ENCODE measurements around the gene TFPI2.

Gene TFPI2, protein sequence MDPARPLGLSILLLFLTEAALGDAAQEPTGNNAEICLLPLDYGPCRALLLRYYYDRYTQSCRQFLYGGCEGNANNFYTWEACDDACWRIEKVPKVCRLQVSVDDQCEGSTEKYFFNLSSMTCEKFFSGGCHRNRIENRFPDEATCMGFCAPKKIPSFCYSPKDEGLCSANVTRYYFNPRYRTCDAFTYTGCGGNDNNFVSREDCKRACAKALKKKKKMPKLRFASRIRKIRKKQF

DNA sequence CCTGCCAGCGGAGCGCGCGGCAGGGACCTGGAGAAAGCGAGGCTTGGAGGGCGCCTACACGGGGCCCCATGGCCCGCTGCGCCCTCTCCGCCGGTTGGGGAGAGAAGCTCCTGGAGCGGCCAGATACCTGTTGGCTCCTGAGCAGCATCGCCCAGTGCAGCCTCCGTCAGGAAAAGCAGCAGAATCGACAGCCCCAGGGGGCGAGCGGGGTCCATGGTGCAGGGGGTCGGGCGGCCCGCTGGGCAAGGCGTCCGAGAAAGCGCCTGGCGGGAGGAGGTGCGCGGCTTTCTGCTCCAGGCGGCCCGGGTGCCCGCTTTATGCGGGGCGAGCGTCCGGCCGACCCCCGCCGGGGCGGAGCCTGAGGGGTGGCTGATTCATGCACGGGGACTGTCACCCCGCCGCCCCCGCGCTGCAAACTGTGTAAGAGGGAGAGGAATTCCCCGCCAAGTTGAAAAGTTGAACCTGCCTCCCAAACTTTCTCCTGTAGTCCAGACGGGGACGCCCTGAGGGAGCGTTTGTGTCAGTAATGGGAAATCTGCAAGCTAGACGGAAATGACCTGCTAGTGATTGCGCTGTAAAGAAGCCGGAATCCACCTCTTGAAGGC is at the start of gene TFPI2:
Gene TFPI2 (minus strand): TSS at position 290 of the 605 bp plus-strand sequence. CDS start 75 bp downstream, at position 215.
- no peak within 1 kb of the TSS for H3K9ac ChIP-seq (ENCODE audit: low read length)
- no peaks in the 10 kb centered on the region for H3K36me3 ChIP-seq (ENCODE audit: insufficient read depth, low read length)
- H3K4me1 ChIP-seq (ENCODE audit: insufficient read depth, low read length), result no peaks in the 10 kb centered on the region
- H3K27me3 ChIP-seq (ENCODE audit: control insufficient read depth in 1 of 2, insufficient read depth in 2 of 2, low read length in 2 of 2), result peaks cover 0 to 7% of the 10 kb centered on the region in 2 donors
- no peak within 1 kb of the TSS for H3K27ac ChIP-seq (ENCODE audit: low read depth, low read length)
- H3K4me3 ChIP-seq (ENCODE audit: low read depth in 1 of 2, low read length in 2 of 2), result peak within 1 kb of the TSS; percentile 52 to 71
- H3K9me3 ChIP-seq (ENCODE audit: low read length), result no peaks in the 10 kb centered on the region

DNA sequence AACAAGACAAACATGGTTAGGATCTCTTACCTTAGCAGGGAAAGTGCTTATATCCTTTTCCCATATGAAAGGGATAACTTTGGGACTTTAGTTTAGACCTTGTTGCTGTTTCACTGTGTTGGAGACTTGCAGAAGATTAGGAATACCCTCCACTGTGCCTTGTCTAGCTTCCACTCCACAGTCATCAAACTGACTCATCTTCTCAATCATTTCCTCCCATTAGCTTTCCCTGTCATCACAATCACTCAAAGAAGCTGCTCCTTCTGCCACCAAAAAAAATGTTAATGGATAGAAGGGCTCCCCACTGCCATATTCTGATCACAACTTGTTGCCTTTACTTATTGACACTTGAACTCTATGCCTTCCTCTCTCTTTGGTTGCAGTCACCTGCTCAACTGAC is 47.7 kb upstream of the TFPI2 start:
- H3K4me3 ChIP-seq (ENCODE audit: low read depth in 1 of 2, low read length in 2 of 2), result no peak overlapping the region
- H3K36me3 ChIP-seq (ENCODE audit: insufficient read depth, low read length), result no peaks in the 10 kb centered on the region
- H3K4me1 ChIP-seq (ENCODE audit: insufficient read depth, low read length), result no peaks in the 10 kb centered on the region
- no peaks in the 10 kb centered on the region for H3K9me3 ChIP-seq (ENCODE audit: low read length)
- no peaks in the 10 kb centered on the region for H3K27me3 ChIP-seq (ENCODE audit: control insufficient read depth in 1 of 2, insufficient read depth in 2 of 2, low read length in 2 of 2)
- H3K27ac ChIP-seq (ENCODE audit: low read depth, low read length), result no peak overlapping the region
- no peak overlapping the region for H3K9ac ChIP-seq (ENCODE audit: low read length)

DNA sequence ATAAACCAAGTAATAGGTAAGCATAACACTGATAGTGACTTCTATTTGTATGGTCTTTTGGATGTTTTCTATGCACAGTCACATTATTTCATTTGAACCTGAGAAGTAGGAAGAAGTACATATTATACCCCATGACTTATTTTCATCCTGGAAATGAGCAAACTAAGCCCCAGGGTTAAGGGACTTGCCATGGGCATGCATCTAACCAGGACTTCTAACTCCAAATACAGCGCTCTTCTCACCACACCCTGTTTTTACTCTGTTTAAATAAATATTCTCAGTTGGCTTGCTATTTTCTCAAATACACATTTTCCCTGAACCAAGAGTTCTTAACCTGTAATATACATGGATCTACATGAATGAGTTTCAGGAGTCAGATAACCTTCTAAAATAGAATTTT is 47.3 kb upstream of the TFPI2 start:
- H3K27ac ChIP-seq (ENCODE audit: low read depth, low read length), result no peak overlapping the region
- no peaks in the 10 kb centered on the region for H3K4me1 ChIP-seq (ENCODE audit: insufficient read depth, low read length)
- no peak overlapping the region for H3K4me3 ChIP-seq (ENCODE audit: low read depth in 1 of 2, low read length in 2 of 2)
- no peaks in the 10 kb centered on the region for H3K27me3 ChIP-seq (ENCODE audit: control insufficient read depth in 1 of 2, insufficient read depth in 2 of 2, low read length in 2 of 2)
- no peak overlapping the region for H3K9ac ChIP-seq (ENCODE audit: low read length)
- no peaks in the 10 kb centered on the region for H3K36me3 ChIP-seq (ENCODE audit: insufficient read depth, low read length)
- H3K9me3 ChIP-seq (ENCODE audit: low read length), result no peaks in the 10 kb centered on the region

DNA sequence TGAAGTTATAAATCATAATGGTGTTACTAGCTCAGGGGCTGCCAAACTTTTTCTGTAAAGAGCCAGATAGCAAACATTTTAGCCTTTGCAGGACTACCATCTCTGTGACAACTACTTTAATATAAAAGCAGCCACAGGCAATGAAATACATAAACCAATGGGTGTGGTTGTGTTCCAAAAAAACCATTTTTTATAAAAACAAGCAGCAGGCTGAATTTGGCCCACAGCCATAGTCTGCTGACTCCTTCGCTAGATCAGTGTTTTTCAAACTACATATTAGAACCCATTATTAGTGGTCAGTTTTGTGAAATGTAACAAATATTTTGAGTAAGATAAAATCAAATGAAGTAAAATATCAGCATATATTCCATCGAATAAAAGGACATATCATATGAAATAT is 44.5 kb upstream of the TFPI2 start:
- no peak overlapping the region for H3K9ac ChIP-seq (ENCODE audit: low read length)
- no peaks in the 10 kb centered on the region for H3K36me3 ChIP-seq (ENCODE audit: insufficient read depth, low read length)
- H3K4me3 ChIP-seq (ENCODE audit: low read depth in 1 of 2, low read length in 2 of 2), result no peak overlapping the region
- no peaks in the 10 kb centered on the region for H3K4me1 ChIP-seq (ENCODE audit: insufficient read depth, low read length)
- no peaks in the 10 kb centered on the region for H3K9me3 ChIP-seq (ENCODE audit: low read length)
- H3K27me3 ChIP-seq (ENCODE audit: control insufficient read depth in 1 of 2, insufficient read depth in 2 of 2, low read length in 2 of 2), result no peaks in the 10 kb centered on the region
- no peak overlapping the region for H3K27ac ChIP-seq (ENCODE audit: low read depth, low read length)

DNA sequence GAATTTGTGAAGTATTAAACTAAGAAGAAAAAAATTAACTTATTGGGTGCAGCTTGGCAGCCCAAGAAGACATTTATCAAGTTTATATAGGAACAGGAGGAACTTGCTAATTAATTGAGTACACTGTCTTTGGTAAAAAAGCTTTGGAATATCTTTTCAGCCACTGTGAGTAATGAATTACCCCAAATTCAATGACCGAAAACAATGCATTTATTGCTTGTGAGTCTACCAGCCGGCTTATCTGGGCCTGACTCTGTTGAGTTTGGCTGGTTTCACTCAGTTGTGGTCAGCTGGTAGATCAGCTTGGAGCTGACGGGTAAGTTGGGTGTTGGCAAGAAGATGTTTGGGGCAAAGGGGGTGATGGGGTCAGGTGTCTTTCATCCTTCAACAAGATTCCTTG is 42.6 kb upstream of the TFPI2 start:
- H3K4me1 ChIP-seq (ENCODE audit: insufficient read depth, low read length), result no peaks in the 10 kb centered on the region
- H3K27ac ChIP-seq (ENCODE audit: low read depth, low read length), result no peak overlapping the region
- no peak overlapping the region for H3K4me3 ChIP-seq (ENCODE audit: low read depth in 1 of 2, low read length in 2 of 2)
- H3K27me3 ChIP-seq (ENCODE audit: control insufficient read depth in 1 of 2, insufficient read depth in 2 of 2, low read length in 2 of 2), result no peaks in the 10 kb centered on the region
- no peaks in the 10 kb centered on the region for H3K9me3 ChIP-seq (ENCODE audit: low read length)
- no peaks in the 10 kb centered on the region for H3K36me3 ChIP-seq (ENCODE audit: insufficient read depth, low read length)
- H3K9ac ChIP-seq (ENCODE audit: low read length), result no peak overlapping the region

DNA sequence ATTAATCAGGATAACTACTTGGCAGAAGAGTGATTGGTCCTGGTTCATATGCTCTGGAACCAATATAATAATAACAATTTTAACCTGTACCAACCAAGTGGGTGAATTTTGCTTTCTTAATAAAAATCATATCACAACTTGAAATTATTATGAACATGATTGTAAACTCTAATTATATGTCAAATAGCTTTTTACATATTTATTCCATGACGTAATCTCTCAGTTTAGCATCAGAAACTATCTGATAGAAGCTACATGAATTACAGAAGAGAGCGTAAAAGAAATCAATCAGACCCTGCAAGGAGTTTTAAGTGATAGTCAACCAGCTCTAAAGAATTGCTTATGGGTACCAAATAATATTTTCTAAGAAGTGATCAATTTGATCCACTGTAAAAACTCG is 41.1 kb upstream of the TFPI2 start:
- Histone ChIP-seq H3K27me3 (ENCODE audit: control insufficient read depth in 1 of 2, insufficient read depth in 2 of 2, low read length in 2 of 2) (no peaks in the 10 kb centered on the region), H3K4me3 (ENCODE audit: low read depth in 1 of 2, low read length in 2 of 2) (no peak overlapping the region), H3K36me3 (ENCODE audit: insufficient read depth, low read length) (peaks cover 7% of the 10 kb centered on the region), H3K4me1 (ENCODE audit: insufficient read depth, low read length) (peaks cover 15% of the 10 kb centered on the region), H3K9me3 (ENCODE audit: low read length) (no peaks in the 10 kb centered on the region), H3K27ac (ENCODE audit: low read depth, low read length) (no peak overlapping the region), H3K9ac (ENCODE audit: low read length) (no peak overlapping the region)

DNA sequence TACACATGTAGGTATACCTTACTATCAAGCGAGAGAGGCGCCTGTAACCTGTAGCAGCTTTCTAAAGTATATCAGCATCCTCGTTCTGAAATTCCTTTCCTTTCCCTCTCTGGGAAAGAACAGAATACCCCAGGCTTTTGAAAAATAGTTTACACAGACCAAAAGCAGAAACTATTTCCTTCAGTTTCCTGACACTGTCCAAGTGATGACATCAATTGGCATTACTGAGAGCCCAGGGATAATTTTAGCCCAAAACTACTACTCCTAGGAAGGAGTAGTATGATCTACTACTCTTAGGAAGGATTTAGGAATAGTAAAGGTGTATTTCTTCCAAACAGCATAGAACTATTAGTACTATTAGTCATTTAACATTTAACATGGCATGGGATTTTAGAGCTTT is 37.0 kb upstream of the TFPI2 start:
- Histone ChIP-seq H3K9ac (ENCODE audit: low read length) (no peak overlapping the region), H3K9me3 (ENCODE audit: low read length) (no peaks in the 10 kb centered on the region), H3K27ac (ENCODE audit: low read depth, low read length) (no peak overlapping the region), H3K36me3 (ENCODE audit: insufficient read depth, low read length) (peaks cover 13% of the 10 kb centered on the region), H3K4me3 (ENCODE audit: low read depth in 1 of 2, low read length in 2 of 2) (no peak overlapping the region), H3K27me3 (ENCODE audit: control insufficient read depth in 1 of 2, insufficient read depth in 2 of 2, low read length in 2 of 2) (no peaks in the 10 kb centered on the region), H3K4me1 (ENCODE audit: insufficient read depth, low read length) (peaks cover 28% of the 10 kb centered on the region)

DNA sequence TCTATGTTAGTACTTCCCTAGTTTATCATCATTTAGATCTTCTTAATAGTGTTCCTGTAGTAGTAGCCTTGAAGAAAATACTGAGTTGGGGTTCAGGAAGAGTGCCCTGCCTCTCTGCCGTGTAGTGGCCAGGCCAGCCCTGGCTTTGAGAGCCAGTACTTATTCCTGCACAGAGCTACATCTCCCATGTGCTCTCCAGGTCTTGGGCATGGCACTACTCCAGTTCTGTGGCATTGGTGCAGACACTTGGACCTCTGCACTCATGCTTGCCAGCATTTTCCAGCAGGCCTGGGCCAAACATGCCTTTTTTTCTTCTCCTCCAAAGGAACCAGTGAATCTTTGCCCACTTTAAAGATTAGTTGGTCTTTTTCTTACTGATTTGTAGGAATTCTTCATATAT is 36.2 kb upstream of the TFPI2 start:
- Histone ChIP-seq H3K9me3 (ENCODE audit: low read length) (no peaks in the 10 kb centered on the region), H3K4me3 (ENCODE audit: low read depth in 1 of 2, low read length in 2 of 2) (no peak overlapping the region), H3K9ac (ENCODE audit: low read length) (no peak overlapping the region), H3K27ac (ENCODE audit: low read depth, low read length) (no peak overlapping the region), H3K27me3 (ENCODE audit: control insufficient read depth in 1 of 2, insufficient read depth in 2 of 2, low read length in 2 of 2) (no peaks in the 10 kb centered on the region), H3K4me1 (ENCODE audit: insufficient read depth, low read length) (peaks cover 28% of the 10 kb centered on the region), H3K36me3 (ENCODE audit: insufficient read depth, low read length) (peaks cover 13% of the 10 kb centered on the region)

DNA sequence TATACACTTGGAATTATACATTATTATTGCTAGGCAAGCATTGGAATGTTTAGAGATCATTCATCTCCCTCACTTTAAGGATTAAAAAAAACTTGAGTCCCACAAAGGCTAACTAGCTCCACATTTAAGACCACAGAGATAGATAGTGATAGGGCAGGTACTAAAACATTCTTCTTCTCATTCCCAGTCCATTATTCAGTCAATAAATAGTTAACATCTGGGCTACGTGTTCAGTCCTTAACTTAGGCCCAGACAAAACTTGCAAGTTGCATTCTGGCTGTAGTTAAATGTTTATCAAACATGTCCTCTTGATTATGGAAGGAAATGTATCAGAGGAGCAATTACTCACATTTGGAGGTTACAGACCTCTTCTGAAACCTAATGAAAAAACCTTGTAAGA is 33.4 kb upstream of the TFPI2 start:
- no peaks in the 10 kb centered on the region for H3K9me3 ChIP-seq (ENCODE audit: low read length)
- H3K36me3 ChIP-seq (ENCODE audit: insufficient read depth, low read length), result peaks cover 13% of the 10 kb centered on the region
- peak overlapping the region; percentile 47 for H3K27ac ChIP-seq (ENCODE audit: low read depth, low read length)
- peaks cover 35% of the 10 kb centered on the region for H3K4me1 ChIP-seq (ENCODE audit: insufficient read depth, low read length)
- no peak overlapping the region for H3K9ac ChIP-seq (ENCODE audit: low read length)
- no peaks in the 10 kb centered on the region for H3K27me3 ChIP-seq (ENCODE audit: control insufficient read depth in 1 of 2, insufficient read depth in 2 of 2, low read length in 2 of 2)
- H3K4me3 ChIP-seq (ENCODE audit: low read depth in 1 of 2, low read length in 2 of 2), result peak overlapping the region in 1 of 2 donors; percentile 95

DNA sequence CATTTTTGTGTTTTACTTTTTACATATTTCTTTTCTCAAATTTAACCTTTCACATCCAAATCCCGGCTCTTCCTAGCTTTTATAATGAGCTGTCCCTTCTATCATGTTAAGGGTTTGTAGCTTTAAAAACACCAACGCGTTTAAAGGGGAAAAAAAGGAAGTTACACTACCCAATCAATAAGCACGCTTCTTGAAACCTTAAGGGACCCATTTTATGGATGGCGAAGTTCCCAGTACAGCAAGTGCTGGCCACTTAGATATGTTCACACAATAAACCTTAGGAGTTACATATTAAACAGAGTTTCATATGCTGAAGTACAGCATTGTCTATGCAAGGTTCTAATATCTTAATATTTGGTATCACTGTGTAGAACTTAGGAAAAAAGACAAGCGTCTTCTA is 32.7 kb upstream of the TFPI2 start:
- H3K27me3 ChIP-seq (ENCODE audit: control insufficient read depth in 1 of 2, insufficient read depth in 2 of 2, low read length in 2 of 2), result no peaks in the 10 kb centered on the region
- peak overlapping the region; percentile 34 for H3K9ac ChIP-seq (ENCODE audit: low read length)
- H3K9me3 ChIP-seq (ENCODE audit: low read length), result no peaks in the 10 kb centered on the region
- peak overlapping the region; percentile 47 for H3K27ac ChIP-seq (ENCODE audit: low read depth, low read length)
- H3K4me3 ChIP-seq (ENCODE audit: low read depth in 1 of 2, low read length in 2 of 2), result peak overlapping the region in 1 of 2 donors; percentile 95
- peaks cover 13% of the 10 kb centered on the region for H3K36me3 ChIP-seq (ENCODE audit: insufficient read depth, low read length)
- H3K4me1 ChIP-seq (ENCODE audit: insufficient read depth, low read length), result peaks cover 35% of the 10 kb centered on the region

DNA sequence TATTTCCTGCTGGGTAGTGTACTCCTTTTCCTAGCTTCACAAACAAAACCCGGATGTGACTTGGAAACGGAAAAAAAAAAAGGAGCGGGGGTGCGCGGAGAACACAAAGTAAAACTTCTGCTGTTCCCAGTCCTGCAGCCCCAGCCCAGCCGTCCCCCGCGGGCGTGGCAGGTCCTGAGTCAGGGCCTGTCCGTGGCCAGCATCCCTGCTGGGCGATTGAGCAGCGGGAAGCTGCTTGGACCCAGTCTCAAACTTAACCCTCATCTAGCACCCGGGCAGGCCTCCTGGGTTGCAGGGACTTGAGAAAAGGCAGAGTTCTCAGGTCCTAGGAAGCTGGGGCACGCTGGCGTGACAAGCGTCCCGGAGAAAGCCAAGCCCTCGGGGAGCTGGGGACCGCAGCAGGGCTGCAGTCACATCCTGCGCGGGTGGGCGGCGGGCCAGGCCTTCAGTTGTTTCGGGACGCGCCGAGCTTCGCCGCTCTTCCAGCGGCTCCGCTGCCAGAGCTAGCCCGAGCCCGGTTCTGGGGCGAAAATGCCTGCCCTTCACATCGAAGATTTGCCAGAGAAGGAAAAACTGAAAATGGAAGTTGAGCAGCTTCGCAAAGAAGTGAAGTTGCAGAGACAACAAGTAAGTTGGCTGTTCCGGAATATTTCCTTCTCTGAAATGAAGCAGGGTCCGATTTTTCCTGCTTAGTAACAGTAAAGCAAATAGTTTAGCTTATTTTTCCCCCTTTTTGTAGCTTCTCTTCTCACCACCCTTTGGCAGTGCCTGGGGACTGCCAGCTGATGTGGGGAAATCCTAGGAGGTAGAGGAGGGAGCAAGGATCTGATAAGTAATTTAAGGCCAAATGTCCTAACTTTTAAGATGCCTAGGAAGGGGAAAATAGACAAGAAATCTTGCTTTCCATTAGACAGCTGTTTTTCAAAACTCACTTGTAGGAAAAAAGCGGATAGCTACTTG is 31.3 kb upstream of the TFPI2 start, which contains the start of gene GNG11:
Gene GNG11 (plus strand): TSS at position 129 of the 960 bp plus-strand sequence. CDS start 403 bp downstream, at position 532.
- peak within 1 kb of the TSS; percentile 70 for H3K27ac ChIP-seq (ENCODE audit: low read depth, low read length)
- H3K27me3 ChIP-seq (ENCODE audit: control insufficient read depth in 1 of 2, insufficient read depth in 2 of 2, low read length in 2 of 2), result no peaks in the 10 kb centered on the region
- H3K4me1 ChIP-seq (ENCODE audit: insufficient read depth, low read length), result peaks cover 23% of the 10 kb centered on the region
- peaks cover 9% of the 10 kb centered on the region for H3K36me3 ChIP-seq (ENCODE audit: insufficient read depth, low read length)
- no peaks in the 10 kb centered on the region for H3K9me3 ChIP-seq (ENCODE audit: low read length)
- peak within 1 kb of the TSS; percentile 100 for H3K9ac ChIP-seq (ENCODE audit: low read length)
- peak within 1 kb of the TSS; percentile 28 to 95 for H3K4me3 ChIP-seq (ENCODE audit: low read depth in 1 of 2, low read length in 2 of 2)
